CD14-positive monocyte (primary cell): Measurements from ENCODE around the gene CAMTA1. TPM values are rescaled to one million over a fixed set of nuclear protein-coding genes. Genes with fewer than 3 reads are reported as not detected.

Experiments used
- DNase-seq, 3 donors: peaks; one replicate each; pipeline ENCODE4 v3.0.0-alpha.2; 2011 to 2022
- H2AFZ ChIP-seq: 2 replicates; pipeline ENCODE4 v1.6.0; 2012; ENCODE audit warnings: mild to moderate bottlenecking, low read depth, low read length, inconsistent platforms; ENCODE audit not compliant: insufficient read depth, poor library complexity, severe bottlenecking
- H3K27ac ChIP-seq, 2 donors: 1 replicate in 1 of 2; 2 replicates in 1 of 2; pipeline ENCODE4 v1.5.1; 2012 to 2013; ENCODE audit warnings: low read length in 2 of 2, control low read depth in 1 of 2, inconsistent platforms in 1 of 2, low read depth in 1 of 2, mild to moderate bottlenecking in 1 of 2
- H3K27me3 ChIP-seq, 2 donors: one replicate each; pipeline versions ENCODE4 v1.6.0 to v1.6.1; 2011 to 2013; ENCODE audit warnings: low read length in 2 of 2; ENCODE audit not compliant: control insufficient read depth in 2 of 2, insufficient read depth in 2 of 2
- H3K36me3 ChIP-seq, 2 donors: replicated peaks in 1 of 2; 1 replicate in 1 of 2; 2 replicates in 1 of 2; pipeline versions ENCODE4 v1.5.1 to v1.6.1; 2012 to 2013; ENCODE audit warnings: low read length in 2 of 2, control low read depth in 1 of 2, inconsistent platforms in 1 of 2, mild to moderate bottlenecking in 1 of 2; ENCODE audit not compliant: insufficient read depth in 2 of 2, control insufficient read depth in 1 of 2
- H3K4me1 ChIP-seq, 2 donors: 1 replicate in 1 of 2; 2 replicates in 1 of 2; pipeline versions ENCODE4 v1.5.1 to v1.6.1; 2012 to 2013; ENCODE audit warnings: low read length in 2 of 2, control low read depth in 1 of 2, inconsistent platforms in 1 of 2, mild to moderate bottlenecking in 1 of 2, moderate library complexity in 1 of 2; ENCODE audit not compliant: insufficient read depth in 2 of 2, control insufficient read depth in 1 of 2
- H3K4me2 ChIP-seq: replicated peaks from 2 replicates; pipeline ENCODE3; 2012; ENCODE audit warnings: low read length, moderate library complexity, mild to moderate bottlenecking; ENCODE audit not compliant: poor library complexity, severe bottlenecking; ENCODE audit errors: extremely low read depth
- H3K4me3 ChIP-seq, 3 experiments: fragments of 200-600 bp in 1 of 3; sonication (generic) in 1 of 3; replicated peaks in 1 of 3; 1 replicate in 2 of 3; 2 replicates in 1 of 3; pipeline ENCODE4 v1.5.1; 2011 to 2013; ENCODE audit warnings: low read length in 3 of 3, mild to moderate bottlenecking in 3 of 3, control low read depth in 2 of 3, low read depth in 2 of 3, inconsistent platforms in 1 of 3, moderate library complexity in 1 of 3
- H3K79me2 ChIP-seq: 2 replicates; pipeline ENCODE4 v1.6.0; 2012; ENCODE audit warnings: mild to moderate bottlenecking, control low read depth, inconsistent platforms, low read length, moderate library complexity; ENCODE audit not compliant: insufficient read depth
- H3K9ac ChIP-seq: 2 replicates; pipeline ENCODE4 v1.6.0; 2017; ENCODE audit warnings: low read length, mild to moderate bottlenecking; ENCODE audit not compliant: insufficient read depth, poor library complexity, severe bottlenecking
- H3K9me3 ChIP-seq, 2 donors: replicated peaks in 1 of 2; 1 replicate in 1 of 2; 2 replicates in 1 of 2; pipeline versions ENCODE4 v1.5.1 to v1.6.1; 2012 to 2013; ENCODE audit warnings: low read length in 2 of 2, control low read depth in 1 of 2; ENCODE audit not compliant: control insufficient read depth in 1 of 2, insufficient read depth in 1 of 2
- H4K20me1 ChIP-seq: 2 replicates; pipeline ENCODE4 v1.6.0; 2012; ENCODE audit warnings: mild to moderate bottlenecking, low read length, control low read depth, moderate library complexity; ENCODE audit not compliant: insufficient read depth
- H3K27ac Mint-ChIP-seq, 7 donors: one replicate each; pipeline ENCODE4 v1.8.0; 2020; ENCODE audit warnings: mild to moderate bottlenecking in 7 of 7, mixed read lengths in 7 of 7, moderate library complexity in 6 of 7, inconsistent platforms in 2 of 7
- H3K27me3 Mint-ChIP-seq, 3 donors: one replicate each; pipeline ENCODE4 v1.8.0; 2021 to 2022; ENCODE audit warnings: low read depth in 3 of 3, mild to moderate bottlenecking in 3 of 3, mixed read lengths in 3 of 3, moderate library complexity in 3 of 3, inconsistent platforms in 1 of 3
- H3K36me3 Mint-ChIP-seq, 2 donors: one replicate each; pipeline ENCODE4 v1.8.0; 2020; ENCODE audit warnings: mixed read lengths in 2 of 2, inconsistent platforms in 1 of 2, mild to moderate bottlenecking in 1 of 2
- H3K4me1 Mint-ChIP-seq: one replicate; pipeline ENCODE4 v1.8.0; 2020; ENCODE audit warnings: mild to moderate bottlenecking, mixed read lengths
- H3K4me3 Mint-ChIP-seq, 2 donors: one replicate each; pipeline ENCODE4 v1.8.0; 2020; ENCODE audit warnings: mild to moderate bottlenecking in 2 of 2, mixed read lengths in 2 of 2, moderate library complexity in 1 of 2
- H3K9me3 Mint-ChIP-seq, 7 donors: one replicate each; pipeline ENCODE4 v1.8.0; 2020 to 2022; ENCODE audit warnings: mixed read lengths in 7 of 7, mild to moderate bottlenecking in 6 of 7, moderate library complexity in 6 of 7, inconsistent platforms in 2 of 7
- CTCF ChIP-seq: fragments of 200-600 bp; IDR thresholded peaks from one replicate; pipeline ENCODE4 v1.8.0; 2022; ENCODE audit warnings: antibody characterized with exemption, mild to moderate bottlenecking
- WGBS: methylation state at CpG from one replicate; pipeline ENCODE4 v1.1.5; 2013; ENCODE audit warnings: missing lambda C conversion rate; ENCODE audit not compliant: insufficient coverage; 5-methylcytosine and 5-hydroxymethylcytosine counted together
- intact Hi-C, 2 donors: fragments of 100-400 bp; cut with micrococcal nuclease; formaldehyde crosslinking; loops; one replicate each; pipeline versions ENCODE4 v1.15.0 to v1.15.1; 2023
- polyA plus RNA-seq, 3 donors: library from polyadenylated mRNA; depleted of rRNA in 1 of 3; unstranded in 2 of 3; stranded (reverse) in 1 of 3; fragments of 300-500 nt in 2 of 3; fragments of >200 nt in 1 of 3; fragmentation: Illumina TruSeq in 2 of 3; gene quantifications; 1 replicate in 2 of 3; 2 replicates in 1 of 3; pipeline ENCODE4 v1.2.3, GENCODE V29; 2012 to 2021

CAMTA1 gene
- polyA plus RNA-seq, 3 donors, result 52.0 to 89.6 (median 78.3) TPM

- Histone ChIP-seq H3K79me2 (no peaks in the 10 kb centered on the region), H3K9ac (no peak overlapping the region), H3K27ac (no peak overlapping the region), H3K27me3 (no peaks in the 10 kb centered on the region), H3K9me3 (no peaks in the 10 kb centered on the region), H3K36me3 (no peaks in the 10 kb centered on the region), H3K4me2 (no peak overlapping the region), H3K4me3 (no peak overlapping the region), H3K4me1 (no peaks in the 10 kb centered on the region), H2AFZ (no peak overlapping the region), H4K20me1 (no peaks in the 10 kb centered on the region)
- WGBS, result 86% methylated on average over 5 of the region's 6 CpGs
- DNase-seq, result no peak
- TF ChIP-seq CTCF, result no peak
- no peaks in the 10 kb centered on the region for H3K9me3 Mint-ChIP-seq
- no peaks in the 10 kb centered on the region for H3K36me3 Mint-ChIP-seq
- no peak overlapping the region for H3K4me3 Mint-ChIP-seq
- peaks cover 3 to 8% (median 4%) of the 10 kb centered on the region in 3 donors for H3K27me3 Mint-ChIP-seq
- H3K27ac Mint-ChIP-seq, result no peak overlapping the region
- intact Hi-C loops, result no loop called here
- H3K4me1 Mint-ChIP-seq, result no peaks in the 10 kb centered on the region
Measured at GRCh38 chr1:7528386-7529198, 743.3 kb downstream of the CAMTA1 start.

- H3K36me3 Mint-ChIP-seq, result no peaks in the 10 kb centered on the region
- Histone ChIP-seq H3K4me2 (no peak overlapping the region), H3K27ac (no peak overlapping the region), H3K79me2 (no peaks in the 10 kb centered on the region), H2AFZ (no peak overlapping the region), H3K36me3 (no peaks in the 10 kb centered on the region), H3K4me1 (no peaks in the 10 kb centered on the region), H3K9ac (no peak overlapping the region), H3K27me3 (no peaks in the 10 kb centered on the region), H3K4me3 (no peak overlapping the region), H3K9me3 (no peaks in the 10 kb centered on the region), H4K20me1 (no peaks in the 10 kb centered on the region)
- no peaks in the 10 kb centered on the region for H3K9me3 Mint-ChIP-seq
- no peaks in the 10 kb centered on the region for H3K4me1 Mint-ChIP-seq
- peaks cover 3 to 9% (median 6%) of the 10 kb centered on the region in 3 donors for H3K27me3 Mint-ChIP-seq
- WGBS, result 71% methylated on average over 1 of the region's 7 CpGs
- DNase-seq, result no peak
- intact Hi-C loops, result no loop called here
- H3K27ac Mint-ChIP-seq, result no peak overlapping the region
- H3K4me3 Mint-ChIP-seq, result no peak overlapping the region
- no peak for TF ChIP-seq CTCF
Measured at GRCh38 chr1:7529917-7530316, 744.7 kb downstream of the CAMTA1 start.
